Bronchial epithelial cell (primary cell): Measurements from ENCODE around the gene ANAPC15. TPM values are rescaled to one million over a fixed set of nuclear protein-coding genes. Genes with fewer than 3 reads are reported as not detected.

Experiments used
- DNase-seq: peaks from one replicate; pipeline ENCODE4 v3.0.0-alpha.2; 2010; ENCODE audit warnings: low read depth
- FAIRE-seq: peaks from 2 replicates; lab custom pipeline; 2011; peaks lifted over from hg19 to GRCh38; lab: Jason Lieb, UNC
- H3K27me3 ChIP-seq: 2 replicates; pipeline ENCODE4 v1.5.1; 2011; ENCODE audit warnings: low read length; ENCODE audit not compliant: control insufficient read depth, insufficient read depth
- H3K36me3 ChIP-seq: 2 replicates; pipeline ENCODE4 v1.5.1; 2011; ENCODE audit warnings: low read length; ENCODE audit not compliant: control insufficient read depth, insufficient read depth
- H3K4me3 ChIP-seq: 2 replicates; pipeline ENCODE4 v1.5.1; 2011; ENCODE audit warnings: mild to moderate bottlenecking, low read depth, low read length, control low read depth
- CTCF ChIP-seq: IDR thresholded peaks from 2 replicates; pipeline ENCODE4 v1.5.1; 2011; ENCODE audit warnings: mild to moderate bottlenecking, moderate library complexity, low read length, control low read depth, inconsistent platforms; ENCODE audit not compliant: insufficient read depth, severe bottlenecking
- total RNA-seq: library from RNA; depleted of rRNA; stranded (reverse); fragments of >200 nt; gene quantifications from 2 replicates; pipeline ENCODE4 v1.2.1, GENCODE V29; 2014

ANAPC15 gene
- total RNA-seq, 1 donor from 2014 or later = 19.0 TPM

GRCh38 chr11:72088076-72088808 lies 24.3 kb downstream of the ANAPC15 start:
- Histone ChIP-seq H3K4me3 (no peak overlapping the region), H3K36me3 (peaks cover 13% of the 10 kb centered on the region), H3K27me3 (no peaks in the 10 kb centered on the region)
- TF ChIP-seq CTCF = no peak
- DNase-seq (no peak), FAIRE-seq (no peak)

- H3K4me3 ChIP-seq = no peak overlapping the region
- H3K27me3 ChIP-seq = no peaks in the 10 kb centered on the region
- TF ChIP-seq CTCF = no peak
- DNase-seq (no peak), FAIRE-seq (no peak)
- H3K36me3 ChIP-seq = peaks cover 13% of the 10 kb centered on the region
Measured at GRCh38 chr11:72085621-72086351, 26.7 kb downstream of the ANAPC15 start.

- H3K4me3 ChIP-seq = no peak overlapping the region
- peaks cover 13% of the 10 kb centered on the region for H3K36me3 ChIP-seq
- DNase-seq (no peak), FAIRE-seq (no peak)
- H3K27me3 ChIP-seq = no peaks in the 10 kb centered on the region
- no peak for TF ChIP-seq CTCF
Measured at GRCh38 chr11:72084965-72085364, 27.5 kb downstream of the ANAPC15 start.

- DNase-seq (peak; percentile 81), FAIRE-seq (no peak)
- TF ChIP-seq CTCF = no peak
- Histone ChIP-seq H3K4me3 (no peak overlapping the region), H3K27me3 (no peaks in the 10 kb centered on the region), H3K36me3 (peaks cover 10% of the 10 kb centered on the region)
Measured at GRCh38 chr11:72084076-72084475, 28.4 kb downstream of the ANAPC15 start.

GRCh38 chr11:72083414-72083813 lies 29.1 kb downstream of the ANAPC15 start:
- DNase-seq = no peak
- Histone ChIP-seq H3K4me3 (no peak overlapping the region), H3K27me3 (no peaks in the 10 kb centered on the region), H3K36me3 (peaks cover 6% of the 10 kb centered on the region)
- no peak for TF ChIP-seq CTCF
- FAIRE-seq = no peak
